Fibroblast of lung (primary cell): ENCODE results near the gene ZNF516.

ENCODE experiments used
- CTCF ChIP-seq, 2 donors: IDR thresholded peaks in 1 of 2; conservative IDR thresholded peaks in 1 of 2; 1 replicate in 1 of 2; 2 replicates in 1 of 2; pipeline ENCODE4 v1.5.1; 2011 to 2012; ENCODE audit warnings: low read length in 2 of 2, control low read depth in 1 of 2, inconsistent platforms in 1 of 2, low read depth in 1 of 2, mild to moderate bottlenecking in 1 of 2
- EZH2 ChIP-seq: IDR thresholded peaks from 2 replicates; pipeline ENCODE4 v1.5.1; 2012; ENCODE audit warnings: low read length, control low read depth, mild to moderate bottlenecking; ENCODE audit errors: missing control alignments

GRCh38 chr18:76476665-76477561 lies 18.1 kb downstream of the ZNF516 start:
- TF ChIP-seq CTCF (conservative IDR thresholded peaks at IDR 0.05 in 1 of 2, IDR thresholded peaks at IDR 0.05 in 1 of 2; ENCODE audit: low read depth in 1 of 2, low read length in 2 of 2): no peak
- TF ChIP-seq EZH2: no peak
